ENCODE results near the gene FANCI. TPM values are rescaled to one million over a fixed set of nuclear protein-coding genes. Genes with fewer than 3 reads are reported as not detected.

The FANCI gene
- total RNA-seq, 2 experiments from 2014 or later, result 180 TPM

GRCh38 chr15:89340573-89340972, 96.8 kb downstream of the FANCI start:
- Mint-ChIP-seq H3K9me3 (no peaks in the 10 kb centered on the region), H3K36me3 (ENCODE audit: low read depth) (no peaks in the 10 kb centered on the region), H3K4me3 (no peak overlapping the region), H3K27ac (no peak overlapping the region), H3K27me3 (peaks cover 3% of the 10 kb centered on the region), H3K4me1 (ENCODE audit: low read depth) (peaks cover 19% of the 10 kb centered on the region)
- POLR2A ChIA-PET, result no interaction called here
- intact Hi-C loops (cut with micrococcal nuclease), result no loop called here
- no peak for ATAC-seq
- TF ChIP-seq CTCF (IDR thresholded peaks at IDR 0.05), result no peak
- CTCF ChIA-PET, result interaction anchor here (2.5 kb wide), 1 partner anchor 18 kb away, joined by 17 read pairs; no protein-coding TSS in a partner anchor
- no peak for DNase-seq

- Mint-ChIP-seq H3K27me3 (peaks cover 3% of the 10 kb centered on the region), H3K4me3 (no peak overlapping the region), H3K36me3 (ENCODE audit: low read depth) (no peaks in the 10 kb centered on the region), H3K27ac (no peak overlapping the region), H3K4me1 (ENCODE audit: low read depth) (peaks cover 13% of the 10 kb centered on the region), H3K9me3 (no peaks in the 10 kb centered on the region)
- ATAC-seq (no peak), DNase-seq (no peak)
- intact Hi-C loops (cut with micrococcal nuclease), result no loop called here
- POLR2A ChIA-PET, result no interaction called here
- CTCF ChIA-PET, result interaction anchor here (2.5 kb wide), 1 partner anchor 17 kb away, joined by 17 read pairs; no protein-coding TSS in a partner anchor
- TF ChIP-seq CTCF (IDR thresholded peaks at IDR 0.05), result no peak
Measured at GRCh38 chr15:89341316-89342005, 97.7 kb downstream of the FANCI start.

GRCh38 chr15:89342840-89343239, 99.1 kb downstream of the FANCI start:
- no peak overlapping the region for H3K4me3 Mint-ChIP-seq
- no peak for ATAC-seq

GRCh38 chr15:89345248-89345647, 101.5 kb downstream of the FANCI start:
- ChIA-PET POLR2A (interaction anchor here (1.0 kb wide), 1 partner anchor 10 kb away, joined by 4 read pairs; the partner anchor contains the start of gene POLG), CTCF (interaction anchor here (1.6 to 8.1 kb wide), 2 partner anchors 13 to 34 kb away, joined by 4 to 65 read pairs; no protein-coding TSS in a partner anchor)
- Mint-ChIP-seq H3K27ac (no peak overlapping the region), H3K36me3 (ENCODE audit: low read depth) (no peaks in the 10 kb centered on the region), H3K4me3 (no peak overlapping the region), H3K4me1 (ENCODE audit: low read depth) (peaks cover 4% of the 10 kb centered on the region), H3K27me3 (peaks cover 3% of the 10 kb centered on the region), H3K9me3 (no peaks in the 10 kb centered on the region)
- DNase-seq, result no peak
- no peak for ATAC-seq
- no peak for TF ChIP-seq CTCF (IDR thresholded peaks at IDR 0.05)
- intact Hi-C loops (cut with micrococcal nuclease), result no loop called here

More at GRCh38 chr15:89342840-89343239, 99.1 kb downstream of the FANCI start:
- Mint-ChIP-seq H3K9me3 (no peaks in the 10 kb centered on the region), H3K36me3 (ENCODE audit: low read depth) (no peaks in the 10 kb centered on the region), H3K27ac (no peak overlapping the region), H3K27me3 (peaks cover 3% of the 10 kb centered on the region), H3K4me1 (ENCODE audit: low read depth) (peaks cover 5% of the 10 kb centered on the region)
- intact Hi-C loops (cut with micrococcal nuclease), result no loop called here
- no peak for TF ChIP-seq CTCF (IDR thresholded peaks at IDR 0.05)
- ChIA-PET POLR2A (no interaction called here), CTCF (interaction anchor here (8.1 kb wide), 1 partner anchor 15 kb away, joined by 65 read pairs; no protein-coding TSS in a partner anchor)
- DNase-seq, result no peak

- Mint-ChIP-seq H3K36me3 (ENCODE audit: low read depth) (no peaks in the 10 kb centered on the region), H3K27ac (no peak overlapping the region), H3K9me3 (no peaks in the 10 kb centered on the region), H3K27me3 (peaks cover 3% of the 10 kb centered on the region), H3K4me3 (no peak overlapping the region), H3K4me1 (ENCODE audit: low read depth) (peaks cover 4% of the 10 kb centered on the region)
- ATAC-seq, result no peak
- ChIA-PET POLR2A (no interaction called here), CTCF (interaction anchor here (8.1 kb wide), 1 partner anchor 12 kb away, joined by 65 read pairs; no protein-coding TSS in a partner anchor)
- intact Hi-C loops (cut with micrococcal nuclease), result no loop called here
- TF ChIP-seq CTCF (IDR thresholded peaks at IDR 0.05), result no peak
- no peak for DNase-seq
Measured at GRCh38 chr15:89346516-89347231, 102.9 kb downstream of the FANCI start.

Data from activated CD8-positive, alpha-beta T cell treated with anti-CD3 and anti-CD28 coated beads for 36 hours (primary cell).